GOT3 (cell line): ENCODE data around the gene MROH2A.

Experiments
- DNase-seq: peaks from one replicate; lab custom pipeline; 2025; ENCODE audit warnings: mixed read lengths; lab: John Stamatoyannopoulos, UW

Gene MROH2A

GRCh38 chr2:233761040-233761769 is 16.9 kb upstream of the MROH2A start:
- no peak for DNase-seq

- no peak for DNase-seq
Observed at GRCh38 chr2:233764264-233764663, 13.9 kb upstream of the MROH2A start.

DNA sequence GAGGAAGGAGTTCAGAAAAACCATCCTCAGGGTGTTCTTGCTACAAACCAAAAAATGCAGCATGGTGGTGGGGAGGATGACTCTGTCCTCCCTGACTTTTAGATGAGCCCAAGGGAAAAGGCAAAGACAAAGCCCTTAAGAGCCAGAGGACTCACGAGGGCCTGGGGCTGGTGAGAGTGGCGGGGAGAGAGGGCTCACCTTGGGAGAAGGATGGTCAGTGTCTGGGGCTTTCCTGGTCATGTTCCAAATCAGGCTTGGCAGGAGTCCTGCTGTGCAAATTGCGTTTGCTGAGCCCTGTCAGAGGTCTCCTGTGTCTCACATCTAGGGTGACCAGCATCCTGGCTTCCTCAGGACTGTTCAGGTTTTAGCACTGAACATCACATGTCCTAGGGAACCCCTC is 13.4 kb upstream of the MROH2A start:
- DNase-seq, result no peak

DNA sequence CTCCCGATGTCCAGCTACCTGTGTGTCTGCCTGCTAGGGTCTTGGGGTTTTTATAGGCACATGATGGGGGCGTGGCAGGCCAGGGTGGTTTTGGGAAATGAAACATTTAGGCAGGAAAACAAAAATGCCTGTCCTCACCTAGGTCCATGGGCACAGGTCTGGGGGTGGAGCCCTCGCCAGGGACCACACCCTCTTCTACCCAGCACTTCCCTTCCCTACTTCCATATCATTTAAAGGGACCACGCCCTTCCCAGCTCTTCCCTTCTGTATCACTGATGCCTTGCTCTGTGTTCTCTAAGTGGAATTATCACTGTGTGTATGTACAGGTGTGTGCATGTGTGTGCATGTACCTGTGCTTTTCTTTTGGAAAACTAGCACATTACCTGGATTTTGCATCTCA is 11.7 kb upstream of the MROH2A start:
- no peak for DNase-seq

- no peak for DNase-seq
Observed at GRCh38 chr2:233768076-233768475, 10.1 kb upstream of the MROH2A start.

DNA sequence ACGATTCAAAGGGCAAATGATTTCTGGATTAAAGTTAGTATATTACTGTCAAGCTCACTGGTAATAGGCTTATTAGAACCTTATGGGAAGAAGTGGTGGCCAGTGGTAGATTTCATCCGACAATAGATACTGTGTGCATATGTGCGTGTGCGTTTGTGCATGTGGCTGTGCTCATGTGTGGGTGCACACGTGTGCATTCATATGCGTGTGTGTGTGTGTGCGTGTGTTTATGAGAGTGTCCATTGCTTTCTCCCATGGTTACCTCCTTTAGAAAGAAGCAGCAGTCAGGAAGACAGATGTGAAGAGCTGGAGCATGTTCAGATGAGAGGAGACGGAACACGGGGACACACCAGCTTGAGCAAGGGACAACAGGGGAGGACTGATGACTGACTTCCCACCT is 8.9 kb upstream of the MROH2A start:
- DNase-seq, result no peak

DNA sequence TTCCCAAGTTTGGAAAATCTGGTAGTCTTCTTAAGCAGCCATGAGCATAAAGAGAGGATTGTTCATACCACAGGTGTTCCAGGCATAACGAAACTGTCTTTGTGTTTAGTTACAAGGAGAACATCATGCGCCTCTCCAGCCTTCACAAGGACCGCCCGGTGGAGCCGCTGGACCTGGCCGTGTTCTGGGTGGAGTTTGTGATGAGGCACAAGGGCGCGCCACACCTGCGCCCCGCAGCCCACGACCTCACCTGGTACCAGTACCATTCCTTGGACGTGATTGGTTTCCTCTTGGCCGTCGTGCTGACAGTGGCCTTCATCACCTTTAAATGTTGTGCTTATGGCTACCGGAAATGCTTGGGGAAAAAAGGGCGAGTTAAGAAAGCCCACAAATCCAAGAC is 6.0 kb upstream of the MROH2A start:
- no peak for DNase-seq

DNA sequence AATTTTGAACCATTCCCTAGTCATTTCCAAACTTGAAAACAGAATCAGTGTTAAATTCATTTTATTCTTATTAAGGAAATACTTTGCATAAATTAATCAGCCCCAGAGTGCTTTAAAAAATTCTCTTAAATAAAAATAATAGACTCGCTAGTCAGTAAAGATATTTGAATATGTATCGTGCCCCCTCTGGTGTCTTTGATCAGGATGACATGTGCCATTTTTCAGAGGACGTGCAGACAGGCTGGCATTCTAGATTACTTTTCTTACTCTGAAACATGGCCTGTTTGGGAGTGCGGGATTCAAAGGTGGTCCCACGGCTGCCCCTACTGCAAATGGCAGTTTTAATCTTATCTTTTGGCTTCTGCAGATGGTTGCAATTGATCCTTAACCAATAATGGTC is 5.5 kb upstream of the MROH2A start:
- DNase-seq, result no peak

GRCh38 chr2:233773854-233774253 is 4.3 kb upstream of the MROH2A start:
- DNase-seq, result no peak

DNA sequence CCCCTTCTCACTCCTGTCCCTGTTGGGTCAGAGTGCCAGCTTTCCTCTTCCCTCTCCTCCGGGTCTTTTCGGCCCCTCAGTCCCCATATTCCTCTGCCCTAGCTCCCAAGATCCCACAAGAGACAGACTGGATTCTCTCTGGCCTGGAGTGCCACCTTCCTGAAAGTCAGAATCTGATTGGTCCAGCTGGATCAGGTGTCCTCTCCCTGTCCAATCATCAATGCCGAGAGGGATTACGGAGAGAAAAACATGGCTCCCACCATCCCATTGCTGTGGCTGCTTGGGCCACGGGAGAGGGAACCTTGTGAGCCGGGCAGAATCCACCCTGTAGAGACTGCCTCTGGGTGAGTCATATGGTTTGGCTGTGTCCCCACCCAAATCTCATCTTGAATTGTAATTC is 2.7 kb upstream of the MROH2A start:
- no peak for DNase-seq

DNA sequence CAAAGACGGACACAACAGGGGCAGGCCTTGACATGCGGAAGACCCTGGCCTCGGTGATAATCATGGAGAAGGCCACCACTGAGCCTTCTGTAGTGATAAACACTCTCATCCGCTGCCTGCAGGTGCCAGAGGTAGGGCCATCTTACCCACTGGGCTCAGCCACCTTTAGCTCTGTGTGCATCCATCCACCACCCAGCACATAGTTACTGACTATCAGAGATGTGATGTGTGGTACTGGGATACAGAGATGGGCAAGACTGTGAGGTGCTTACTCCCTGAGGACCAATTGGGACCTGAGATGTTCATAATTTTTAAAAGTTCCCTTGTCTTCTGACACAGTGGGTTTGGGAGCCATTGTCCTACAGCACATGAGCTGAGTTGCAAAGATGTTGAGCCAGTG is 1.6 kb downstream of the MROH2A start:
- no peak for DNase-seq

GRCh38 chr2:233780771-233781170 is 2.6 kb downstream of the MROH2A start:
- no peak for DNase-seq

- DNase-seq, result no peak
Observed at GRCh38 chr2:233789554-233789953, 11.4 kb downstream of the MROH2A start.

- no peak for DNase-seq
Observed at GRCh38 chr2:233791151-233791882, 13.2 kb downstream of the MROH2A start.

GRCh38 chr2:233791883-233792329 is 13.8 kb downstream of the MROH2A start:
- no peak for DNase-seq

DNA sequence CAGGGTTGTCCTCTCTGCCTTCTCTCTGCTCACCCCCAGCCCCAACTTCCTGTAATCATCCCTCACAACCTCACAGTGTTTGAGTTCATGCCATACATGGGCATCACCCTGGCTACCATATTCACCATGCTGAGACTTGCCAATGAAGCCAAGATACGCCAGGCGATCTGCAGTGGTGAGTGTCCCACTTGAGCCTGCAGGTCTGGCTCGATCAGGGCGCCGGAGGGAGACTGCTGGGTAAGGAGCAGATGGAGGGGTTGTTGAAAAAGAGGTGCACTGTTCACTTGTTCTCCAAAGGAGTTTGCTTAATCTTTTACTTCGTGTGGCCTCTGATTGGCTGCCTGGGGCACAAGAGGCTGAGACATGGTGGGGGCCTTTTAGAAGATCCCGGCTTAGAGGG is 14.6 kb downstream of the MROH2A start:
- no peak for DNase-seq

DNA sequence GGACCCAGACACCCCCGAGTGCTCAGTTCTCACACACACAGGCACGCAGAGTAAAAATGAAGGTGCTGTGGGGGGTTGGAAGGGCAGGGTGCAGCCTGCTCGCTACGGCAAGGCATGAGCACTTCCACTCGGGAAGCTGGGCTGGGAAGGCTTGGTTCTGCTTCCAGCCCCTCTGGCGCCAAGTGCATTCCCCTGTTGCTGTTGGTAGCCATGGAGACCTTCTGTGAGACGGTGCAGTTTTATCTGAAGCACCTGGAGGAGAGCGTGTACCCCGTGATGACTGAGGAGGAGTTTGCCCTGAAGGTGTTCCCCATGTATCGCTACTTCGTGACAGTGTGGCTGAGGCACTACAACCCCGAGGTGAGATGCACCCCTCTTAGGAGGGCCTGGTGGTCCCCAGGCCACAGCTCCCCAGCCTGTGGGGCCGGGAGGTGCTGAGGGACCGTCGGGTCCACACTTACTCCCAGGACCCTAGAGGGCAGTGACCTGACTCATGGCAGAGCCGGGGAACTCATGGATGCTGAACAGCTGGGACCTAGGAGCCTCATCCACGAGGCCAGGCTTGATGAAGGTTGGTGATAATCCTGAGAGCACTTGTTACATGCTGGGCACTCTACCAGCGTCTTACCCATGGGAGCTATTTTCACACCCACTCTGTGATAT is 15.5 kb downstream of the MROH2A start:
- no peak for DNase-seq

DNA sequence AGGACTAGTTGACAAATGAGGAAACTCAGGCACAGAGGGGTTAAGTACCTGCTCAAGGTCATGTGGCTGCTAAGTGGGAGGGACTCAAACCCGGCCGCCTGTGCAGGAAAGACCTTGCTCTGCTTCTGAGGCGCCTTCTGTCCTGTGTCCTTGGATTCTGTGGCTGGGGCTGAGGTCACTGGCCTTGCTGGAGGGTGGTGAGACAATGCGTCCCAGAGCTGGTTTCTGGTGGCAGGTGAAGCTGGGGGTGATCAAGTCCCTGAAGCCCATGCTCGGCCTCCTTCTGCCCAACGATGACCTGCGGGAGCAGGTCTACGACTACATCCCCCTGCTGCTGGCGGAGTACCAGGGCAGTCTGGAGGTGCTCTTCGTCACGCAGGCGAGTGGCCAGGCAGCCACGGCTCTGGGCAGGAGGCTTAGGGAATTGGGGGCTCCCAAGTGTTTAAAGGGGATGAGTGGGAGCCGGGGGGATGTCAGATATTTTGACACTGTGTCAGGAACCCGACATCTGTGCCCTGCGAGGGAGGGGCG is 16.1 kb downstream of the MROH2A start:
- no peak for DNase-seq

DNA sequence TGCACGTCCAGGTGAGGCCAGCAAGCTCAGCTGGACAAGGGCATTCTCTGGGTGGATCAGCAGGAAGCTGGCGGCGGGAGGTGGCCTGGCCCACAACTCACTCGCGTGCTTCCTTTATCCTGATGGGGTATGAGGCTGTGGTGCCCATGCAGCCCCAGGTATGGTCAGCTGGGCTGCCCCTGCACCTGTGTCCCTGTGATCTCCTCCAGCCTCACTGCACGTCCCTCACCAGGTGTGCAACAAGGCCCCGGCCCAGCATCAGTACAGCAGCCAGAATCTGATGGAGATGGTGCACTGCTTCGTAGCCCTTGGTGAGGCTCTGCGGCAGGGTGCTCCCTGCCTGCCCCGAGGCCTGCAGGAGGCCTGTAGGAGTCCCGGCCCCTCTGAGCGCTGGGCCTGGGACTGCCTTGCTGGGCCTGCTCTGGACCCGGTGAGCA is 17.6 kb downstream of the MROH2A start:
- no peak for DNase-seq

DNA sequence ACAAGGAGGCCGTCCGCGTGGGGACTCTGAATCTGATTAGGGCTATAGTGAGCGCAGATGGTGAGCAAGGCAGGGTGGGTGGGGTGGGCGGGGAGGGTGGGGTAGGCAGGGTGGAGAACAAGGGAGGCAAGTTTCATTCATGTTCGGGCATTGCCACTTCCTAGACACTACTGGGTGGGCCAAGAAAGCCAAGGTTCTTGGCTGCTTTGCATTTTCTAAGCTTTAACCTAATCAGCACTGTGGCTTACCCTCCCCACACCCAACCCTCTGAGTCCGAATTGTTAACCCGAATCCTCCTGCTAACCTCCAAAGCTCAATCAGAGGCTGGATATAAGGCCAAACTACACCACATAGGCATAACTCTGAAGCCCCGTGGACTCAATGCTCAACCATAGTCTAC is 18.1 kb downstream of the MROH2A start:
- DNase-seq, result no peak

DNA sequence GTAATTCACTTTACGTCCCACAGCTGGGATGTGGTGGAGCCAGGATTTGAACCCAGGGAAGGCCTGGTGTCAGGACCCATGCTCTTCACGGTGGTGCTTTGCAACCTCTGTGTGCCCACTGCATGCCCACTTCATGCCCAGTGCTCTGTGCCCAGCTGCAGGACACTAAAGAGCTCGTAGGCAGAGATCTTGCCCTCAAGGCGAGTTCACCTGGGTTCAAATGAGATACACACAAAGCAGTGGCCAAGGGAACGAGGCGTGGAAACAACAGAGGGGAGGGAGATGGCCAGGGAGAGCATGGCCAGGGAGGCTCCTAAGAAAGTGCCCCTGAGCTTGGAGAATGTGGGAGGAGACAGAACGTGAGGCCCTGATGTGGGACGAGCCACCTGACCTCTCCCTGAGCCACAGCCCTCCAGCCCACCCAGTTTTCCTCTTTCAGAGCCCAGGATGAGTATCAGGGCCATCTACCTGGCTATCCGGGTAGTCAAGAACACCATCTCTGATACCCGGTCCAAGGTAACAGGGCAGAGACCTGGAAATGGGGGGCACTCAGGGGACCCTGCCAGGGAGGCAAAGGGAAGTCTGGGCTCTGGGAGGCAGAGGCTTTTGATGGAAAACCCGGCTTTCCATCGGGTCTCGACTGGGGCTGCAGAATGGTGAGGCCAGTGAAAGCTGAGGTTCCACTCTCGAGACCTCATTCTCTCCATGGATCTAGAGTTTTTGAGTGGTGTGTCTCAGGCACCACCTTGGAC is 20.4 kb downstream of the MROH2A start:
- DNase-seq, result no peak

DNA sequence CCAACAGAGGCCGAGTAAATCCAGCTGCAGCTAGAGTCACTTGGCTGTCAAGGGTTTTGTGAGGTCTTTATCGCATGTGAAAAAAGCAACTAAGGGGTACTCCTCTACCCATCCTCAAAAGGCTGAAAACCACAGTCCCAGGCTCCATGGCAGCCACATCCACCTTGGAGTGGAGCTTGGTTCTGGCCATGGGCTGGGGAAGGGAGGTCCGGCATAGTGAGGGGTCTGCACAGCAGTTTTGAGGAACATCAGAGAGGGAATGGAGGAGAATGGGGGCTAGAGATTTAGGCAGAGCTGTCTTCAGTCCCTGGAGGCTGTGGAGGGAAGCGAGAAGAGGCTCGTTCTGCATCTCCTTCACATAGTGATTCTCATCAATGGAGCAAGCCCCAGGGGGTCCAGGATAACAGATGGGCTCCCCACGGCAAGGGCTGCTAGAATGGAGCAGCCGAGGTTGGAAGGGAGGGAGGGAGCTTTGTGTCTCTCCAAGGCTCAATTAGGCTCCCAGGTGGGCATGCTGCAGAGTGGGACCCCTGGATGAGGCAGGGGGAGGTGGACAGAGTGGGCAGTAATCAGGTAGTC is 21.0 kb downstream of the MROH2A start:
- DNase-seq, result no peak
